GM23338 (cell line): ENCODE data around the gene ANO4. TPM values are rescaled to one million over a fixed set of nuclear protein-coding genes. Genes with fewer than 3 reads are reported as not detected.

Experiments used
- ATAC-seq: fragments of 200-7000 bp; cut with Tn5 transposase; 3 replicates; pipeline ENCODE4 v1.9.1; 2020
- DNase-seq: peaks from one replicate; pipeline ENCODE4 v3.0.0-alpha.2; 2015; ENCODE audit warnings: low spot score
- H2AFZ ChIP-seq: fragments of 200-600 bp; sonication (generic); 2 replicates; pipeline ENCODE4 v1.8.0; 2016; ENCODE audit warnings: antibody characterized with exemption, mild to moderate bottlenecking, moderate library complexity
- H3F3A ChIP-seq: fragments of 200-600 bp; sonication (generic); replicated peaks from 2 replicates; pipeline ENCODE4 v1.8.0; 2017; ENCODE audit warnings: antibody characterized with exemption, mixed run types, low read depth
- H3K27ac ChIP-seq: fragments of 200-600 bp; sonication (generic); 2 replicates; pipeline ENCODE4 v1.6.1; 2016; ENCODE audit warnings: low read depth
- H3K27me3 ChIP-seq: fragments of 200-600 bp; sonication (generic); 2 replicates; pipeline ENCODE4 v1.8.0; 2016; ENCODE audit warnings: mild to moderate bottlenecking, mixed run types, moderate library complexity; ENCODE audit not compliant: insufficient read depth
- H3K36me3 ChIP-seq: fragments of 200-600 bp; sonication (generic); 2 replicates; pipeline ENCODE4 v1.8.0; 2016; ENCODE audit warnings: mild to moderate bottlenecking; ENCODE audit not compliant: insufficient read depth
- H3K4me1 ChIP-seq: fragments of 200-600 bp; sonication (generic); 2 replicates; pipeline ENCODE4 v1.8.0; 2016; ENCODE audit warnings: mild to moderate bottlenecking, moderate library complexity; ENCODE audit not compliant: insufficient read depth
- H3K4me2 ChIP-seq: fragments of 200-600 bp; sonication (generic); 2 replicates; pipeline ENCODE4 v1.7.1; 2017; ENCODE audit warnings: mixed run types
- H3K4me3 ChIP-seq: fragments of 200-600 bp; sonication (generic); 2 replicates; pipeline ENCODE4 v1.6.1; 2016; ENCODE audit warnings: mixed run types
- H3K79me2 ChIP-seq: fragments of 200-600 bp; sonication (generic); replicated peaks from 2 replicates; pipeline ENCODE4 v1.8.0; 2017; ENCODE audit warnings: mild to moderate bottlenecking; ENCODE audit not compliant: insufficient read depth
- H3K9me2 ChIP-seq: fragments of 200-600 bp; sonication (generic); 2 replicates; pipeline ENCODE4 v1.8.0; 2017; ENCODE audit not compliant: insufficient read depth
- H4K20me1 ChIP-seq: fragments of 200-600 bp; sonication (generic); replicated peaks from 2 replicates; pipeline ENCODE4 v1.8.0; 2017; ENCODE audit warnings: mild to moderate bottlenecking; ENCODE audit not compliant: insufficient read depth
- H3K27ac Mint-ChIP-seq: 2 replicates; pipeline ENCODE4 v1.8.0; 2020; ENCODE audit warnings: inconsistent platforms, mild to moderate bottlenecking, moderate library complexity, mixed read lengths
- H3K27me3 Mint-ChIP-seq: 3 replicates; pipeline ENCODE4 v1.8.0; 2022; ENCODE audit warnings: low read depth, mild to moderate bottlenecking, moderate library complexity, mixed read lengths, inconsistent platforms; ENCODE audit not compliant: insufficient read depth, poor library complexity
- H3K36me3 Mint-ChIP-seq: 3 replicates; pipeline ENCODE4 v1.8.0; 2021; ENCODE audit warnings: low read depth, mild to moderate bottlenecking, inconsistent platforms, moderate library complexity, mixed read lengths
- H3K4me1 Mint-ChIP-seq: 3 replicates; pipeline ENCODE4 v1.8.0; 2020; ENCODE audit warnings: mild to moderate bottlenecking, inconsistent platforms, mixed read lengths
- H3K4me3 Mint-ChIP-seq: 3 replicates; pipeline ENCODE4 v1.8.0; 2021; ENCODE audit warnings: moderate library complexity, mild to moderate bottlenecking, inconsistent platforms, mixed read lengths
- H3K9me3 Mint-ChIP-seq: 3 replicates; pipeline ENCODE4 v1.8.0; 2020; ENCODE audit warnings: moderate library complexity, mild to moderate bottlenecking, inconsistent platforms, mixed read lengths
- CREB1 ChIP-seq: fragments of 250-450 bp; sonication (Bioruptor Pico); IDR thresholded peaks from 2 replicates; pipeline ENCODE4 v1.5.0; 2020; ENCODE audit warnings: low read depth, mild to moderate bottlenecking, moderate library complexity
- NANOG ChIP-seq: IDR thresholded peaks from 2 replicates; pipeline ENCODE4 v1.6.1; 2016; ENCODE audit warnings: antibody characterized with exemption, borderline replicate concordance
- ZNF114 ChIP-seq: fragments of 250-450 bp; sonication (Bioruptor Pico); IDR thresholded peaks from 2 replicates; pipeline ENCODE4 v1.5.0; 2020; ENCODE audit warnings: mild to moderate bottlenecking, moderate library complexity
- ZNF331 ChIP-seq: fragments of 250-450 bp; sonication (Bioruptor Pico); IDR thresholded peaks from 2 replicates; pipeline ENCODE4 v1.5.0; 2020; ENCODE audit warnings: low read depth, mild to moderate bottlenecking, moderate library complexity
- polyA plus RNA-seq: library from polyadenylated mRNA; unstranded; fragments of >200 nt; fragmentation: Nextera tagmentation; extraction: Ambion mirVana; gene quantifications from 2 replicates; pipeline ENCODE4 v1.2.1, GENCODE V29; 2016
- total RNA-seq: library from RNA; depleted of rRNA; stranded (reverse); fragments of >200 nt; shearing (Covaris generic); gene quantifications from 2 replicates; pipeline ENCODE4 v1.2.3, GENCODE V29; 2014
- TF ChIP-seq, protein P1 (sequence below): IDR thresholded peaks from one replicate; pipeline ENCODE4 v1.6.1; 2018; ENCODE audit warnings: antibody characterized with exemption; ENCODE audit not compliant: unreplicated experiment
- TF ChIP-seq, protein P2 (sequence below), 2 experiments: fragments of 200-600 bp in 1 of 2; sonication (generic) in 1 of 2; conservative IDR thresholded peaks; 2 replicates each; pipeline versions ENCODE4 v1.5.1 to v1.6.1; 2016 to 2017; ENCODE audit warnings: antibody characterized with exemption in 2 of 2, low read depth in 2 of 2, mild to moderate bottlenecking in 2 of 2, moderate library complexity in 1 of 2
- TF ChIP-seq, protein P3 (sequence below): IDR thresholded peaks from 2 replicates; pipeline ENCODE4 v1.6.1; 2016; ENCODE audit warnings: antibody characterized with exemption
- TF ChIP-seq, protein P4 (sequence below): fragments of 250-450 bp; sonication (Bioruptor Pico); IDR thresholded peaks from 2 replicates; pipeline ENCODE4 v1.5.0; 2020; ENCODE audit warnings: mild to moderate bottlenecking, moderate library complexity

ANO4 gene
- total and polyA plus RNA-seq, 2 experiments from 2014 or later: 1.7 to 8.7 TPM

GRCh38 chr12:100868487-100868886 is 73.9 kb downstream of the ANO4 start:
- no peak for DNase-seq
- Histone ChIP-seq H3K79me2 (no peaks in the 10 kb centered on the region), H2AFZ (no peak overlapping the region), H3K4me2 (no peak overlapping the region), H3F3A (no peaks in the 10 kb centered on the region), H3K4me3 (no peak overlapping the region), H3K9me2 (peaks cover 11% of the 10 kb centered on the region; the same call in 1 of the 2 replicates), H3K27me3 (no peaks in the 10 kb centered on the region), H3K4me1 (no peaks in the 10 kb centered on the region), H3K36me3 (no peaks in the 10 kb centered on the region), H4K20me1 (no peaks in the 10 kb centered on the region), H3K27ac (no peak overlapping the region)
- peaks cover 6% of the 10 kb centered on the region for H3K9me3 Mint-ChIP-seq
- no peaks in the 10 kb centered on the region for H3K4me1 Mint-ChIP-seq
- TF ChIP-seq, protein P1, sequence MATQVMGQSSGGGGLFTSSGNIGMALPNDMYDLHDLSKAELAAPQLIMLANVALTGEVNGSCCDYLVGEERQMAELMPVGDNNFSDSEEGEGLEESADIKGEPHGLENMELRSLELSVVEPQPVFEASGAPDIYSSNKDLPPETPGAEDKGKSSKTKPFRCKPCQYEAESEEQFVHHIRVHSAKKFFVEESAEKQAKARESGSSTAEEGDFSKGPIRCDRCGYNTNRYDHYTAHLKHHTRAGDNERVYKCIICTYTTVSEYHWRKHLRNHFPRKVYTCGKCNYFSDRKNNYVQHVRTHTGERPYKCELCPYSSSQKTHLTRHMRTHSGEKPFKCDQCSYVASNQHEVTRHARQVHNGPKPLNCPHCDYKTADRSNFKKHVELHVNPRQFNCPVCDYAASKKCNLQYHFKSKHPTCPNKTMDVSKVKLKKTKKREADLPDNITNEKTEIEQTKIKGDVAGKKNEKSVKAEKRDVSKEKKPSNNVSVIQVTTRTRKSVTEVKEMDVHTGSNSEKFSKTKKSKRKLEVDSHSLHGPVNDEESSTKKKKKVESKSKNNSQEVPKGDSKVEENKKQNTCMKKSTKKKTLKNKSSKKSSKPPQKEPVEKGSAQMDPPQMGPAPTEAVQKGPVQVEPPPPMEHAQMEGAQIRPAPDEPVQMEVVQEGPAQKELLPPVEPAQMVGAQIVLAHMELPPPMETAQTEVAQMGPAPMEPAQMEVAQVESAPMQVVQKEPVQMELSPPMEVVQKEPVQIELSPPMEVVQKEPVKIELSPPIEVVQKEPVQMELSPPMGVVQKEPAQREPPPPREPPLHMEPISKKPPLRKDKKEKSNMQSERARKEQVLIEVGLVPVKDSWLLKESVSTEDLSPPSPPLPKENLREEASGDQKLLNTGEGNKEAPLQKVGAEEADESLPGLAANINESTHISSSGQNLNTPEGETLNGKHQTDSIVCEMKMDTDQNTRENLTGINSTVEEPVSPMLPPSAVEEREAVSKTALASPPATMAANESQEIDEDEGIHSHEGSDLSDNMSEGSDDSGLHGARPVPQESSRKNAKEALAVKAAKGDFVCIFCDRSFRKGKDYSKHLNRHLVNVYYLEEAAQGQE: no peak
- TF ChIP-seq, protein P2, sequence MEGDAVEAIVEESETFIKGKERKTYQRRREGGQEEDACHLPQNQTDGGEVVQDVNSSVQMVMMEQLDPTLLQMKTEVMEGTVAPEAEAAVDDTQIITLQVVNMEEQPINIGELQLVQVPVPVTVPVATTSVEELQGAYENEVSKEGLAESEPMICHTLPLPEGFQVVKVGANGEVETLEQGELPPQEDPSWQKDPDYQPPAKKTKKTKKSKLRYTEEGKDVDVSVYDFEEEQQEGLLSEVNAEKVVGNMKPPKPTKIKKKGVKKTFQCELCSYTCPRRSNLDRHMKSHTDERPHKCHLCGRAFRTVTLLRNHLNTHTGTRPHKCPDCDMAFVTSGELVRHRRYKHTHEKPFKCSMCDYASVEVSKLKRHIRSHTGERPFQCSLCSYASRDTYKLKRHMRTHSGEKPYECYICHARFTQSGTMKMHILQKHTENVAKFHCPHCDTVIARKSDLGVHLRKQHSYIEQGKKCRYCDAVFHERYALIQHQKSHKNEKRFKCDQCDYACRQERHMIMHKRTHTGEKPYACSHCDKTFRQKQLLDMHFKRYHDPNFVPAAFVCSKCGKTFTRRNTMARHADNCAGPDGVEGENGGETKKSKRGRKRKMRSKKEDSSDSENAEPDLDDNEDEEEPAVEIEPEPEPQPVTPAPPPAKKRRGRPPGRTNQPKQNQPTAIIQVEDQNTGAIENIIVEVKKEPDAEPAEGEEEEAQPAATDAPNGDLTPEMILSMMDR (conservative IDR thresholded peaks at IDR 0.05; ENCODE audit: low read depth in 2 of 2): 0 out of 4 replicates have a peak, but pooled peaks of 1 of the 2 experiments have one; percentile 3
- ATAC-seq: no peak; the same call in 2 of the 3 replicates
- peaks cover 5% of the 10 kb centered on the region for H3K27me3 Mint-ChIP-seq
- H3K36me3 Mint-ChIP-seq: peaks cover 6% of the 10 kb centered on the region
- no peak overlapping the region for H3K4me3 Mint-ChIP-seq
- H3K27ac Mint-ChIP-seq: no peak overlapping the region

- H3K9me3 Mint-ChIP-seq: peaks cover 15% of the 10 kb centered on the region
- H3K36me3 Mint-ChIP-seq: peaks cover 8% of the 10 kb centered on the region
- ATAC-seq (no peak), DNase-seq (no peak)
- no peak overlapping the region for H3K4me3 Mint-ChIP-seq
- no peaks in the 10 kb centered on the region for H4K20me1 ChIP-seq
- H3K4me3 ChIP-seq: no peak overlapping the region
- no peaks in the 10 kb centered on the region for H3K79me2 ChIP-seq
- no peak overlapping the region for H3K27ac ChIP-seq
- H3K4me1 ChIP-seq: no peaks in the 10 kb centered on the region
- no peaks in the 10 kb centered on the region for H3K27me3 ChIP-seq
- H3K27ac Mint-ChIP-seq: no peak overlapping the region
- no peaks in the 10 kb centered on the region for H3K4me1 Mint-ChIP-seq
- H3K4me2 ChIP-seq: no peak overlapping the region
- H3K36me3 ChIP-seq: no peaks in the 10 kb centered on the region
- H3F3A ChIP-seq: no peaks in the 10 kb centered on the region
- peaks cover under 1% of the 10 kb centered on the region for H3K27me3 Mint-ChIP-seq
- no peak overlapping the region for H2AFZ ChIP-seq
- H3K9me2 ChIP-seq: peaks cover 9% of the 10 kb centered on the region; the same call in 1 of the 2 replicates
- TF ChIP-seq, protein P3, sequence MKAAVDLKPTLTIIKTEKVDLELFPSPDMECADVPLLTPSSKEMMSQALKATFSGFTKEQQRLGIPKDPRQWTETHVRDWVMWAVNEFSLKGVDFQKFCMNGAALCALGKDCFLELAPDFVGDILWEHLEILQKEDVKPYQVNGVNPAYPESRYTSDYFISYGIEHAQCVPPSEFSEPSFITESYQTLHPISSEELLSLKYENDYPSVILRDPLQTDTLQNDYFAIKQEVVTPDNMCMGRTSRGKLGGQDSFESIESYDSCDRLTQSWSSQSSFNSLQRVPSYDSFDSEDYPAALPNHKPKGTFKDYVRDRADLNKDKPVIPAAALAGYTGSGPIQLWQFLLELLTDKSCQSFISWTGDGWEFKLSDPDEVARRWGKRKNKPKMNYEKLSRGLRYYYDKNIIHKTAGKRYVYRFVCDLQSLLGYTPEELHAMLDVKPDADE: no peak
- TF ChIP-seq, protein P4, sequence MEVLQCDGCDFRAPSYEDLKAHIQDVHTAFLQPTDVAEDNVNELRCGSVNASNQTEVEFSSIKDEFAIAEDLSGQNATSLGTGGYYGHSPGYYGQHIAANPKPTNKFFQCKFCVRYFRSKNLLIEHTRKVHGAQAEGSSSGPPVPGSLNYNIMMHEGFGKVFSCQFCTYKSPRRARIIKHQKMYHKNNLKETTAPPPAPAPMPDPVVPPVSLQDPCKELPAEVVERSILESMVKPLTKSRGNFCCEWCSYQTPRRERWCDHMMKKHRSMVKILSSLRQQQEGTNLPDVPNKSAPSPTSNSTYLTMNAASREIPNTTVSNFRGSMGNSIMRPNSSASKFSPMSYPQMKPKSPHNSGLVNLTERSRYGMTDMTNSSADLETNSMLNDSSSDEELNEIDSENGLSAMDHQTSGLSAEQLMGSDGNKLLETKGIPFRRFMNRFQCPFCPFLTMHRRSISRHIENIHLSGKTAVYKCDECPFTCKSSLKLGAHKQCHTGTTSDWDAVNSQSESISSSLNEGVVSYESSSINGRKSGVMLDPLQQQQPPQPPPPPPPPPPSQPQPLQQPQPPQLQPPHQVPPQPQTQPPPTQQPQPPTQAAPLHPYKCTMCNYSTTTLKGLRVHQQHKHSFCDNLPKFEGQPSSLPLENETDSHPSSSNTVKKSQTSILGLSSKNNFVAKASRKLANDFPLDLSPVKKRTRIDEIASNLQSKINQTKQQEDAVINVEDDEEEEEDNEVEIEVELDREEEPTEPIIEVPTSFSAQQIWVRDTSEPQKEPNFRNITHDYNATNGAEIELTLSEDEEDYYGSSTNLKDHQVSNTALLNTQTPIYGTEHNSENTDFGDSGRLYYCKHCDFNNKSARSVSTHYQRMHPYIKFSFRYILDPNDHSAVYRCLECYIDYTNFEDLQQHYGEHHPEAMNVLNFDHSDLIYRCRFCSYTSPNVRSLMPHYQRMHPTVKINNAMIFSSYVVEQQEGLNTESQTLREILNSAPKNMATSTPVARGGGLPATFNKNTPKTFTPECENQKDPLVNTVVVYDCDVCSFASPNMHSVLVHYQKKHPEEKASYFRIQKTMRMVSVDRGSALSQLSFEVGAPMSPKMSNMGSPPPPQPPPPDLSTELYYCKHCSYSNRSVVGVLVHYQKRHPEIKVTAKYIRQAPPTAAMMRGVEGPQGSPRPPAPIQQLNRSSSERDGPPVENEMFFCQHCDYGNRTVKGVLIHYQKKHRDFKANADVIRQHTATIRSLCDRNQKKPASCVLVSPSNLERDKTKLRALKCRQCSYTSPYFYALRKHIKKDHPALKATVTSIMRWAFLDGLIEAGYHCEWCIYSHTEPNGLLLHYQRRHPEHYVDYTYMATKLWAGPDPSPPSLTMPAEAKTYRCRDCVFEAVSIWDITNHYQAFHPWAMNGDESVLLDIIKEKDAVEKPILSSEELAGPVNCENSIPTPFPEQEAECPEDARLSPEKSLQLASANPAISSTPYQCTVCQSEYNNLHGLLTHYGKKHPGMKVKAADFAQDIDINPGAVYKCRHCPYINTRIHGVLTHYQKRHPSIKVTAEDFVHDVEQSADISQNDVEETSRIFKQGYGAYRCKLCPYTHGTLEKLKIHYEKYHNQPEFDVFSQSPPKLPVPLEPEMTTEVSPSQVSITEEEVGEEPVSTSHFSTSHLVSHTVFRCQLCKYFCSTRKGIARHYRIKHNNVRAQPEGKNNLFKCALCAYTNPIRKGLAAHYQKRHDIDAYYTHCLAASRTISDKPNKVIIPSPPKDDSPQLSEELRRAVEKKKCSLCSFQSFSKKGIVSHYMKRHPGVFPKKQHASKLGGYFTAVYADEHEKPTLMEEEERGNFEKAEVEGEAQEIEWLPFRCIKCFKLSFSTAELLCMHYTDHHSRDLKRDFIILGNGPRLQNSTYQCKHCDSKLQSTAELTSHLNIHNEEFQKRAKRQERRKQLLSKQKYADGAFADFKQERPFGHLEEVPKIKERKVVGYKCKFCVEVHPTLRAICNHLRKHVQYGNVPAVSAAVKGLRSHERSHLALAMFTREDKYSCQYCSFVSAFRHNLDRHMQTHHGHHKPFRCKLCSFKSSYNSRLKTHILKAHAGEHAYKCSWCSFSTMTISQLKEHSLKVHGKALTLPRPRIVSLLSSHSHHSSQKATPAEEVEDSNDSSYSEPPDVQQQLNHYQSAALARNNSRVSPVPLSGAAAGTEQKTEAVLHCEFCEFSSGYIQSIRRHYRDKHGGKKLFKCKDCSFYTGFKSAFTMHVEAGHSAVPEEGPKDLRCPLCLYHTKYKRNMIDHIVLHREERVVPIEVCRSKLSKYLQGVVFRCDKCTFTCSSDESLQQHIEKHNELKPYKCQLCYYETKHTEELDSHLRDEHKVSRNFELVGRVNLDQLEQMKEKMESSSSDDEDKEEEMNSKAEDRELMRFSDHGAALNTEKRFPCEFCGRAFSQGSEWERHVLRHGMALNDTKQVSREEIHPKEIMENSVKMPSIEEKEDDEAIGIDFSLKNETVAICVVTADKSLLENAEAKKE (CRISPR knock-in tag): no peak
- TF ChIP-seq ZNF331 (no peak), ZNF114 (CRISPR knock-in tag) (no peak), NANOG (no peak), CREB1 (CRISPR knock-in tag) (no peak)
Observed at GRCh38 chr12:100871195-100871734, 76.7 kb downstream of the ANO4 start.
